ENCODE results near the gene SLC6A9. TPM values are rescaled to one million over a fixed set of nuclear protein-coding genes. Genes with fewer than 3 reads are reported as not detected.

SLC6A9 gene
- total and polyA plus RNA-seq, 8 donors, result 1.9 to 23.4 (median 4.4) TPM

DNA sequence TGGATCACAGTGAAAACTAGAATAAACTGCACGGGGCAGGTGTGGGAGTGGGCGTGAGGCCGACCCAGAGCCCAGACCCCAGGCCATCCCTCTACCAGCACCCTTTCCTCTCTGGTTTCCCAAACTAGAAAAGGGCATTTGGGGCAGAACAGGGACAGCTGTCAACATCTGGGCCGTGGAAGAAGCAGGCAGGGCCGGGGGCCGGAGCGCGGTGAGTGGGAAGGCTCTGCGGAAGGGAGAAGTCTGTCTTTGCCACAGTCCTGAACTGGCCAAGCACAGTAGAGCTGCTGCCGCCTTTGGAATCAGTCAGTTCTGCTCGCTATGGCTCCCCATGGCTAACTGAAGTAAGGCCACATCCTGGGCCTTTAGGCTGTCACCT lies 33.3 kb downstream of the SLC6A9 start:
- ATAC-seq, result peak in 1 of 4 donors; percentile 3
- Histone ChIP-seq H3K36me3 (no peaks in the 10 kb centered on the region), H3K9me3 (no peaks in the 10 kb centered on the region), H3K27me3 (no peaks in the 10 kb centered on the region), H3K27ac (no peak overlapping the region), H3K4me1 (no peaks in the 10 kb centered on the region), H3K4me3 (no peak overlapping the region)
- no peak for FAIRE-seq
- peak in 1 of 6 donors; percentile 61 for DNase-seq
- intact Hi-C loops (cut with DNase I), result no loop called here
- TF ChIP-seq, protein P1, sequence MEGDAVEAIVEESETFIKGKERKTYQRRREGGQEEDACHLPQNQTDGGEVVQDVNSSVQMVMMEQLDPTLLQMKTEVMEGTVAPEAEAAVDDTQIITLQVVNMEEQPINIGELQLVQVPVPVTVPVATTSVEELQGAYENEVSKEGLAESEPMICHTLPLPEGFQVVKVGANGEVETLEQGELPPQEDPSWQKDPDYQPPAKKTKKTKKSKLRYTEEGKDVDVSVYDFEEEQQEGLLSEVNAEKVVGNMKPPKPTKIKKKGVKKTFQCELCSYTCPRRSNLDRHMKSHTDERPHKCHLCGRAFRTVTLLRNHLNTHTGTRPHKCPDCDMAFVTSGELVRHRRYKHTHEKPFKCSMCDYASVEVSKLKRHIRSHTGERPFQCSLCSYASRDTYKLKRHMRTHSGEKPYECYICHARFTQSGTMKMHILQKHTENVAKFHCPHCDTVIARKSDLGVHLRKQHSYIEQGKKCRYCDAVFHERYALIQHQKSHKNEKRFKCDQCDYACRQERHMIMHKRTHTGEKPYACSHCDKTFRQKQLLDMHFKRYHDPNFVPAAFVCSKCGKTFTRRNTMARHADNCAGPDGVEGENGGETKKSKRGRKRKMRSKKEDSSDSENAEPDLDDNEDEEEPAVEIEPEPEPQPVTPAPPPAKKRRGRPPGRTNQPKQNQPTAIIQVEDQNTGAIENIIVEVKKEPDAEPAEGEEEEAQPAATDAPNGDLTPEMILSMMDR (IDR thresholded peaks at IDR 0.05), result no peak
- WGBS, 2 donors, result 81 to 87% methylated on average over 7 to 11 of the region's 11 CpGs

DNA sequence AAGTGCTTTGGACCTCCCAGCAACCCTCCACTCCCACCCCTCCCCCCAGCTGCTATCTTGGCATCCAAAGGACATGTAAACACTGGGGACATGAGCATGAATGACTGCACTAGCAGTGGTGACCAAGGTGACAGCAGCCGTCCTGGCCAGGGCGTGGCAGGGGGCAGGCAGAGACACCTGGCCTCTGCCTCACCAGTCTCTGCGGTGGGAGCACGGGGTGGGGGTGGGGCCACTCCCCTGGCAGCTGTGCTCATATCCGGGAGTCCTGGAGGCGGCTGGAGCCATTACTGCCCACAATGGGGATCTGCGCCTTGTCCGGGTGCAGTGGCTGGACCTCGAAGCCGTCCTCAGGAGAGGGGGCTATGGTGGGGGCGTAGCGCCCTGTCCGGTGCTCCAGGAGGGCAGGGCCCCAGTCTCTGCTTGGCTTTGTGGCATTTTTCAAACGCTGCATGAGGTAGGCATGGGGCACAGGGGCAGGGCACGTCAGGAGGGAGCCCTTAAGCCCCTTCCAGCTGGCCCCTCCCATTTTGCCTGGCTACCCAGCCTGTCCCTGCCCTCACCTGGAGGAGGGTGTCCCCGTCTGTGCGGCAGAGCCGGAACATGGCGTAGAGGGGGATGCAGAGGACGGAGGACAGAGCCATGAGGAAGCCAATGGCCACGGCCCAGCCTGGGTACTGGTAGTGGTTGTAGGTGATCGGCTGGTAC lies 33.8 kb downstream of the SLC6A9 start:
- FAIRE-seq (no peak), DNase-seq (peak in 1 of 6 donors; percentile 67), ATAC-seq (peak in 3 of 4 donors; percentile 29 to 70 (median 64))
- Histone ChIP-seq H3K4me1 (peaks cover 0 to 3% (median 0%) of the 10 kb centered on the region in 3 donors), H3K27ac (no peak overlapping the region), H3K27me3 (no peaks in the 10 kb centered on the region), H3K9me3 (no peaks in the 10 kb centered on the region), H3K4me3 (no peak overlapping the region), H3K36me3 (no peaks in the 10 kb centered on the region)
- intact Hi-C loops (cut with DNase I), result no loop called here
- TF ChIP-seq, protein P1 (IDR thresholded peaks at IDR 0.05), result no peak
- WGBS, 2 donors, result 67 to 69% methylated on average over 22 of the region's 22 CpGs

DNA sequence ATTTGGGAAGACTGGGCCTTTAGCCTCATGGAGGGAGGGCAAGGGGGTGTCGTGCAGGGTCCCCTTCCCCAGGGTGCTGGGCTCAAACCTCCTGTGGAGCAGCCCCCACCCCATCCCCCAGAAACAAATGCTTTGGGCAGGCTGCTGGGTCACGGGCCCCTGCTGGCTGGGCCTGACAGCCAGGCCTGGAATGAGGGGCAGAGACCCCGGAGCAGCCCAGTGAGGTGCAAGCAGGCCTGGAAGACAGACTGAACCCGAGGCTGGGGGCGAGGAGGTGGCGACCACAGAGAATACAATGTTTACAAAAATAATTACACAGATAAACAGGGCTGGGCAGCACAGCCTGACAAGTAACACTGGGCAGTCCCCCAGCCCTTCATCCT lies 34.5 kb downstream of the SLC6A9 start:
- DNase-seq (peak in 1 of 6 donors; percentile 52), FAIRE-seq (no peak)
- WGBS, 2 donors, result 79 to 83% methylated on average over 6 of the region's 6 CpGs

DNA sequence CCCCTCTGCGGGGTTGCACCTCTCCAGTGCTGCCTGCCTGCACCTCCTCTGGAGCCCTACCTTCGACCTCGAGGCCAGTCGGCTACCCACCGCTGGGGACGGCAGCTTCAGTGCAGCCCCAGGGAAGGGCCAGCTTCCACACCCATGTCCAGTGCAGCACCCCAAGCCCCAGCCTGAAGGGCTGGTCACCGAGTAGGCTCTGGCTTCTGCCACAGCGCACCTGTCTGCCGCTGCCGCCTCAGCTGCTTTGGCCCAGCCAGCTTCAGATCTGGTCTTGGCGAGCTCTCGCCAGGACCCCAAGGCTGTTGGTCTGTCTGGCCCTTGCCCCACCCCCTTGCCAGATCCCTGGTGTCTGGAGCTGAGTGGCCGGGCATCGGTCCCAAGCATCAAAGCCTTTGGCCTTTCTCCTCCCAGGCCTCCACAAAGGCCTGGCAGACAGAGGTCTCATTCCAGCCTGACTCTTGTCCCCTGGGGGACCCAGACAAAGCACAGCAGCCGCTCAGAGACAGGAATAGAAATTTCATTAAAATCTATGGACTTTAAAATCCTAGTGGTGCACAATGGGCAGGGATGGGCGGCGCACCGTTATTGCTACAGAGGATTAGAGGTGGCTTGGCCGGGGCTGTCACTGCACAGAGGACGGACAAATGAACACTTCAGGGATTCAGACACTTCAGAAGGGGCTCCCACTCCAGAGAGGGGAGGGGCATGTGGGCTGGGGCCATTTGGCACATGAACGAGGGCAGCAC lies 35.1 kb downstream of the SLC6A9 start:
- ATAC-seq, result no peak
- Histone ChIP-seq H3K4me1 (peaks cover 0 to 6% (median 0%) of the 10 kb centered on the region in 3 donors), H3K27me3 (no peaks in the 10 kb centered on the region), H3K4me3 (no peak overlapping the region), H3K9me3 (no peaks in the 10 kb centered on the region), H3K27ac (no peak overlapping the region), H3K36me3 (no peaks in the 10 kb centered on the region)
- DNase-seq, result peak in 1 of 6 donors; percentile 71
- FAIRE-seq, result no peak
- TF ChIP-seq, protein P1 (IDR thresholded peaks at IDR 0.05), result no peak
- WGBS, 2 donors, result 84 to 88% methylated on average over 21 of the region's 21 CpGs
- intact Hi-C loops (cut with DNase I), result no loop called here

More for the DNA sequence above, 34.5 kb downstream of the SLC6A9 start:
- Histone ChIP-seq H3K27ac (no peak overlapping the region), H3K4me1 (peaks cover 0 to 6% (median 0%) of the 10 kb centered on the region in 3 donors), H3K36me3 (no peaks in the 10 kb centered on the region), H3K27me3 (no peaks in the 10 kb centered on the region), H3K9me3 (no peaks in the 10 kb centered on the region), H3K4me3 (no peak overlapping the region)
- intact Hi-C loops (cut with DNase I), result no loop called here
- no peak for ATAC-seq
- TF ChIP-seq, protein P1 (IDR thresholded peaks at IDR 0.05), result no peak
